ENCODE measurements around the gene NDE1. TPM values are rescaled to one million over a fixed set of nuclear protein-coding genes. Genes with fewer than 3 reads are reported as not detected.
A peak's percentile ranks its signal among the peaks of the same experiment; 100 is the strongest.

NDE1 gene
- total RNA-seq, 2 donors from 2014 or later = 34.3 to 39.3 TPM

DNA sequence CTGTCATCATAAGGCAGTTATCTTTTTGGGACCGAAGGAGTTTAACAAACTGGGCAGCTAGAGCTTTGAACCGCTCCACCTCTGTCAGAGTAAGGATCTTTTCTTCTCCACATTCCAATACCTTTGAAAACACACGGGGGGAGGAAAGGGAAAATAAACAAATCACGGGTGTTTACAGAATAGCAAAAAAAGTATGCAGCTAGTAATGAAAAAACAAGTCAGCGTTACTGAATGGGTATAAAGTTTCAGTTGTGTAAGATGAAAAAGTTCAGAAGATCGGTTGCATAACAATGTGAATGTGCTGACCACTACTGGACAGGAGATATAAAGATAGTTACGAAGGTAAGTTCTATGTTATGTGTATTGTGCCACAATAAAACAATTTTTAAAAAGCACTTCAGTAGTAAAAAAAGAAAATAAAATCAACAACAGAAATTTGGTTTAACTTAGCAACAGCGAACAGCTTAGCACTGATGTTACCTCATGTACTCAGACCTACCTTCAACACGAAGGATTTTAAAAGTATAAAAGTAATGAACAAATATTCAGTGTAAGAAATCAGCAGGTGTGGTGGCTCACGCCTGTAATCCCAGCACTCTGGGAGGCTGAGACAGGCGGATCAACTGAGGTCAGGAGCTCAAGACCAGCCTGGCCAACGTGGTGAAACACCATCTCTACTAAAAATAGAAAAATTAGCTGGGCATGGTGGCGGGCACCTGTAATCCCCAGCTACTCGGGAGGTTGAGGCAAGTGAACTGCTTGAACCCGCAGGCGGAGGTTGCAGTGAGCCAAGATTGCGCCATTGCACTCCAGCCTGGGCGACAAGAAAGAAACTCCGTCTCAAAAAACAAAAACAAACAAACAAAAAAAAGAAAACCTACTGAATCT is 41.4 kb upstream of the NDE1 start:
- Histone ChIP-seq H3K4me1 (replicated peaks) (no peaks in the 10 kb centered on the region), H3K4me3 (no peak overlapping the region), H3K27ac (peak overlapping the region; percentile 39 to 65), H3K36me3 (no peaks in the 10 kb centered on the region), H3K27me3 (replicated peaks; ENCODE audit: insufficient read depth) (no peaks in the 10 kb centered on the region), H3K9me3 (no peaks in the 10 kb centered on the region)
- intact Hi-C loops (cut with DNase I) = no loop called here
- 75% methylated on average over 19 of the region's 19 CpGs for WGBS
- TF ChIP-seq CTCF (IDR thresholded peaks at IDR 0.05) = peak in 1 of 4 experiments; percentile 14
- no peak for TF ChIP-seq POLR2A (IDR thresholded peaks at IDR 0.05)
- TF ChIP-seq POLR2AphosphoS5 (IDR thresholded peaks at IDR 0.05) = no peak
- no peak for DNase-seq (ENCODE audit: low spot score)

GRCh38 chr16:15609286-15609649 is 40.8 kb upstream of the NDE1 start:
- TF ChIP-seq POLR2AphosphoS5 (IDR thresholded peaks at IDR 0.05) (no peak), POLR2A (IDR thresholded peaks at IDR 0.05) (no peak), CTCF (IDR thresholded peaks at IDR 0.05) (no peak)
- Histone ChIP-seq H3K27ac (no peak overlapping the region), H3K27me3 (replicated peaks; ENCODE audit: insufficient read depth) (no peaks in the 10 kb centered on the region), H3K9me3 (no peaks in the 10 kb centered on the region), H3K4me3 (no peak overlapping the region), H3K4me1 (replicated peaks) (no peaks in the 10 kb centered on the region), H3K36me3 (no peaks in the 10 kb centered on the region)
- intact Hi-C loops (cut with DNase I) = no loop called here
- DNase-seq (ENCODE audit: low spot score) = no peak
- WGBS = 93% methylated on average over 6 of the region's 6 CpGs

DNA sequence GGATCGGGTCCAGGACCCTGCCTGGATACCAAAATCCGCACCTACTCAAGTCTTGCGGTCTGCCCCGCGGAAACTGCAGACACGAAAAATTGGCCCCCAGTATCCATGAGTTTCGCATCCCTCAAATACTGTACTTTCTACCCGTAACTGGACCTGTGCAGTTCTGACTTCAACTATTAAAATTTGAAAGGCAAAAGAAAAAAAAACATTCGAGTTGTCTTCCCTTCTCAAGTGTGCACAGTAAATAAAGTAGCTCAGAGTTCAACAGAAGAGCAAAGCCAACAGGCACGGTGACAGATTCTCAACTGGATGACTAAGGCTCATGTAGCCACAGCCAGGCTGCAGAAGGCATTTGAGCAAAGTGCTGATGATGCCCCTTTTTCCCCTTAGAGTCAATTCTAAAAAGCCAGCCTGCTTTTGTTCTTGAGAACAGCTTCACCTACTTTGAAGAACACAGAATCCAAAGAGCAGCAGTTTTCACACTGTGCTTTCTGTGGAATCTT is 39.6 kb upstream of the NDE1 start:
- Histone ChIP-seq H3K9me3 (no peaks in the 10 kb centered on the region), H3K4me3 (no peak overlapping the region), H3K36me3 (no peaks in the 10 kb centered on the region), H3K27me3 (replicated peaks; ENCODE audit: insufficient read depth) (no peaks in the 10 kb centered on the region), H3K4me1 (replicated peaks) (no peaks in the 10 kb centered on the region), H3K27ac (no peak overlapping the region)
- intact Hi-C loops (cut with DNase I) = no loop called here
- no peak for DNase-seq (ENCODE audit: low spot score)
- TF ChIP-seq POLR2A (IDR thresholded peaks at IDR 0.05) = no peak
- TF ChIP-seq CTCF (IDR thresholded peaks at IDR 0.05) = no peak
- TF ChIP-seq POLR2AphosphoS5 (IDR thresholded peaks at IDR 0.05) = no peak
- WGBS = 85% methylated on average over 10 of the region's 10 CpGs

DNA sequence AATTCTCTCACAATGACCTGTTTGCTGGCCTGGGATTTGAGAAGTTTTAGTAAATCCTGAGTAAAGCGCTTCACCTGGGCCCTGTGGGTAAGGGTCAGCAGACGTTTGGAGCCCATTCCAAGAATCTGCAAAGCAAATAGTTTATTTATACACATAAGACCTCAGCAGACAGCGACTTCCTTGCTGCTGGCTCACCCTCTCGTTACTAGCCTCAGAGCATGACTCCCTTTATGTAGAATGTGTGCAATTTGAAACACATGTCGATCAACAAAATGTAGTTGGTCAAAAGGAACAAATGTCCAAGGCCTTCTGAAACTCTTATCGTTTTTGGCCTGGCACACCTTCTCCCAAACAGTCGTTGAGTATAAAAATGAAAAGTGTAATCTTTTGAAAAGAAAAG is 38.4 kb upstream of the NDE1 start:
- no peaks in the 10 kb centered on the region for H3K4me1 ChIP-seq (replicated peaks)
- peaks cover 0 to 3% of the 10 kb centered on the region in 2 donors for H3K36me3 ChIP-seq
- H3K27me3 ChIP-seq (replicated peaks; ENCODE audit: insufficient read depth) = no peaks in the 10 kb centered on the region
- no peaks in the 10 kb centered on the region for H3K9me3 ChIP-seq
- no peak overlapping the region for H3K4me3 ChIP-seq
- intact Hi-C loops (cut with DNase I) = no loop called here
- no peak for DNase-seq (ENCODE audit: low spot score)
- TF ChIP-seq POLR2A (IDR thresholded peaks at IDR 0.05) (no peak), CTCF (IDR thresholded peaks at IDR 0.05) (no peak), POLR2AphosphoS5 (IDR thresholded peaks at IDR 0.05) (no peak)
- 89% methylated on average over 7 of the region's 7 CpGs for WGBS
- no peak overlapping the region for H3K27ac ChIP-seq

GRCh38 chr16:15613676-15614075 is 36.4 kb upstream of the NDE1 start:
- Histone ChIP-seq H3K36me3 (peaks cover 0 to 9% of the 10 kb centered on the region in 2 donors), H3K4me1 (replicated peaks) (no peaks in the 10 kb centered on the region), H3K9me3 (no peaks in the 10 kb centered on the region), H3K27me3 (replicated peaks; ENCODE audit: insufficient read depth) (no peaks in the 10 kb centered on the region), H3K27ac (no peak overlapping the region), H3K4me3 (no peak overlapping the region)
- TF ChIP-seq CTCF (IDR thresholded peaks at IDR 0.05) = no peak
- TF ChIP-seq POLR2AphosphoS5 (IDR thresholded peaks at IDR 0.05) = no peak
- no peak for TF ChIP-seq POLR2A (IDR thresholded peaks at IDR 0.05)
- no peak for DNase-seq (ENCODE audit: low spot score)
- intact Hi-C loops (cut with DNase I) = no loop called here
- WGBS = 77% methylated on average over 4 of the region's 4 CpGs

All from prostate gland (tissue), 2 donors.